MM.1S (cell line): ENCODE data around the gene ROBO2.

ENCODE experiments used
- DNase-seq: peaks from one replicate; pipeline ENCODE4 v3.0.0-alpha.2; 2015
- H2AFZ ChIP-seq: fragments of 300-600 bp; sonication (generic); 2 replicates; pipeline ENCODE4 v1.6.0; 2016; ENCODE audit warnings: antibody characterized with exemption, low read length
- H3F3A ChIP-seq: fragments of 300-600 bp; sonication (generic); 2 replicates; pipeline ENCODE4 v1.6.1; 2016; ENCODE audit warnings: mild to moderate bottlenecking, antibody characterized with exemption, low read length, moderate library complexity, mixed read lengths; ENCODE audit not compliant: insufficient read depth
- H3K27ac ChIP-seq: fragments of 300-600 bp; sonication (generic); 2 replicates; pipeline ENCODE4 v1.5.1; 2016; ENCODE audit warnings: mild to moderate bottlenecking, low read length
- H3K27me3 ChIP-seq: fragments of 300-600 bp; sonication (generic); replicated peaks from 2 replicates; pipeline ENCODE4 v1.6.0; 2016; ENCODE audit warnings: low read length; ENCODE audit not compliant: insufficient read depth
- H3K36me3 ChIP-seq: fragments of 300-600 bp; sonication (generic); replicated peaks from 2 replicates; pipeline ENCODE4 v1.6.1; 2016; ENCODE audit warnings: mild to moderate bottlenecking, low read length, mixed read lengths; ENCODE audit not compliant: insufficient read depth
- H3K4me1 ChIP-seq: fragments of 300-600 bp; sonication (generic); 2 replicates; pipeline ENCODE4 v1.6.1; 2016; ENCODE audit warnings: low read length, mixed read lengths
- H3K4me2 ChIP-seq: fragments of 300-600 bp; sonication (generic); 2 replicates; pipeline ENCODE4 v1.6.0; 2016; ENCODE audit warnings: low read depth, low read length
- H3K4me3 ChIP-seq: fragments of 300-600 bp; sonication (generic); 2 replicates; pipeline ENCODE4 v1.5.1; 2016; ENCODE audit warnings: low read length, mixed read lengths
- H3K79me2 ChIP-seq: fragments of 300-600 bp; sonication (generic); 2 replicates; pipeline ENCODE4 v1.6.1; 2016; ENCODE audit warnings: mixed run types, low read length, mixed read lengths
- H3K9ac ChIP-seq: fragments of 300-600 bp; sonication (generic); 2 replicates; pipeline ENCODE4 v1.6.1; 2016; ENCODE audit warnings: low read length, mixed read lengths
- H3K9me2 ChIP-seq: fragments of 300-600 bp; sonication (generic); replicated peaks from 2 replicates; pipeline ENCODE4 v1.6.1; 2016; ENCODE audit warnings: mild to moderate bottlenecking, low read length, mixed read lengths; ENCODE audit not compliant: insufficient read depth
- H3K9me3 ChIP-seq: fragments of 300-600 bp; sonication (generic); replicated peaks from 2 replicates; pipeline ENCODE4 v1.6.1; 2016; ENCODE audit warnings: mild to moderate bottlenecking, low read length, mixed read lengths; ENCODE audit not compliant: insufficient read depth
- H4K20me1 ChIP-seq: fragments of 300-600 bp; sonication (generic); 2 replicates; pipeline ENCODE4 v1.6.1; 2016; ENCODE audit warnings: mild to moderate bottlenecking, low read length, moderate library complexity, mixed read lengths; ENCODE audit not compliant: insufficient read depth
- CTCF ChIP-seq: fragments of 300-600 bp; sonication (generic); IDR thresholded peaks from 2 replicates; pipeline ENCODE4 v1.5.1; 2016; ENCODE audit warnings: antibody characterized with exemption, low read length, mixed read lengths
- EZH2 ChIP-seq: fragments of 300-600 bp; sonication (generic); optimal IDR thresholded peaks from 2 replicates; pipeline ENCODE3; 2017; ENCODE audit warnings: low read depth, mild to moderate bottlenecking, antibody characterized with exemption, low read length, mixed read lengths
- EZH2phosphoT487 ChIP-seq: fragments of 300-600 bp; sonication (generic); IDR thresholded peaks from 2 replicates; pipeline ENCODE4 v1.6.1; 2018; ENCODE audit warnings: antibody characterized with exemption, low read length

The ROBO2 gene

GRCh38 chr3:77687545-77687944 is 647.6 kb downstream of the ROBO2 start:
- Histone ChIP-seq H3K27ac (no peak overlapping the region), H3K4me2 (no peak overlapping the region), H3K27me3 (no peaks in the 10 kb centered on the region), H3K4me1 (no peaks in the 10 kb centered on the region), H4K20me1 (no peaks in the 10 kb centered on the region), H3K9me2 (no peaks in the 10 kb centered on the region), H2AFZ (no peak overlapping the region), H3K4me3 (no peak overlapping the region), H3K9ac (no peak overlapping the region), H3K79me2 (no peaks in the 10 kb centered on the region), H3F3A (no peaks in the 10 kb centered on the region), H3K36me3 (no peaks in the 10 kb centered on the region), H3K9me3 (no peaks in the 10 kb centered on the region)
- no peak for DNase-seq
- TF ChIP-seq EZH2phosphoT487 = no peak
- TF ChIP-seq EZH2 = no peak
- no peak for TF ChIP-seq CTCF

GRCh38 chr3:77690284-77690845 is 650.5 kb downstream of the ROBO2 start:
- TF ChIP-seq EZH2phosphoT487 = no peak
- no peak for TF ChIP-seq CTCF
- no peak overlapping the region for H3K4me3 ChIP-seq
- no peak overlapping the region for H2AFZ ChIP-seq
- H3K36me3 ChIP-seq = no peaks in the 10 kb centered on the region
- no peaks in the 10 kb centered on the region for H3K4me1 ChIP-seq
- H3K27ac ChIP-seq = no peak overlapping the region
- H3K79me2 ChIP-seq = no peaks in the 10 kb centered on the region
- DNase-seq = no peak
- H4K20me1 ChIP-seq = no peaks in the 10 kb centered on the region
- H3K9me3 ChIP-seq = no peaks in the 10 kb centered on the region
- no peak overlapping the region for H3K9ac ChIP-seq
- H3F3A ChIP-seq = no peaks in the 10 kb centered on the region
- H3K9me2 ChIP-seq = no peaks in the 10 kb centered on the region
- no peak overlapping the region for H3K4me2 ChIP-seq
- no peaks in the 10 kb centered on the region for H3K27me3 ChIP-seq

DNA sequence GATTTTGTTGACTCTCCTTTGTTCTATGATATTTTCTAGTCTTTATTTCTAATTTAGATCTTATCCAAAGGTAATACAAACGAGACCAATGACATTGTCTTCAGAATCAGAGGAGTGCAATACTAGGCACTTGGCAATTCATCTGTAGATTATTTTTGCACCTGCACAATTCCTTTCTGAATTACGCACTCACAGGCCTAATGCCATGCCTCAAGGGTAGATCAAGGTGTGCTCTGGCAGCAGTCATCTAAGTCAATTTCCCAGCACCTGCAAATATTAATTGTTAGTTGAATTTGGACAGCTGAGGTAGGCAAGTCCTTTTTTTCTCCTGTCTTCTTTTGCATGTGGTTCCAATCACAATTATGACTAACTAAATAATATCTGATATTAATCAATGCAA is 653.2 kb downstream of the ROBO2 start:
- Histone ChIP-seq H3K4me3 (no peak overlapping the region), H3K79me2 (no peaks in the 10 kb centered on the region), H3K9me3 (no peaks in the 10 kb centered on the region), H3K27me3 (no peaks in the 10 kb centered on the region), H3K9me2 (no peaks in the 10 kb centered on the region), H3K9ac (no peak overlapping the region), H3K36me3 (no peaks in the 10 kb centered on the region), H4K20me1 (no peaks in the 10 kb centered on the region), H2AFZ (no peak overlapping the region), H3K4me2 (no peak overlapping the region), H3F3A (no peaks in the 10 kb centered on the region), H3K4me1 (no peaks in the 10 kb centered on the region), H3K27ac (no peak overlapping the region)
- TF ChIP-seq CTCF (no peak), EZH2phosphoT487 (no peak), EZH2 (no peak)
- no peak for DNase-seq
